Skin of body (tissue), 3 donors: ENCODE data around the gene RASA4. TPM values are rescaled to one million over a fixed set of nuclear protein-coding genes. Genes with fewer than 3 reads are reported as not detected.
"Not testable (repeated sequence)": the region's sequence is repeated elsewhere in the genome, so short reads cannot be mapped to it uniquely, and the experiment has no call there.

Experiments
- DNase-seq: peaks from one replicate; lab custom pipeline; 2025; lab: John Stamatoyannopoulos, UW
- small RNA-seq: library from RNA; depleted of rRNA; stranded (forward); fragments of <200 nt; gene quantifications from one replicate; pipeline ENCODE3, GENCODE V24; 2014; ENCODE audit warnings: low replicate concordance
- total RNA-seq: library from RNA; depleted of rRNA; stranded (reverse); fragments of >200 nt; gene quantifications from one replicate; pipeline ENCODE4 v1.2.3, GENCODE V29; 2014

The RASA4 gene
- total RNA-seq, 1 donor from 2014 or later: 26.5 TPM

- not testable (repeated sequence) for DNase-seq
Observed at GRCh38 chr7:102544372-102544771, 72.2 kb downstream of the RASA4 start.

- DNase-seq: not testable (repeated sequence)
Observed at GRCh38 chr7:102543596-102543995, 73.0 kb downstream of the RASA4 start, which contains the start of gene UPK3BL2. UPK3BL2 (minus strand) TSS chr7:102543696; CDS start chr7:102543636, 60 bp downstream.

GRCh38 chr7:102542771-102543170 is 73.8 kb downstream of the RASA4 start:
- DNase-seq: not testable (repeated sequence)

GRCh38 chr7:102542083-102542482 is 74.5 kb downstream of the RASA4 start:
- not testable (repeated sequence) for DNase-seq

- DNase-seq: not testable (repeated sequence)
Observed at GRCh38 chr7:102540604-102541003, 76.0 kb downstream of the RASA4 start.

GRCh38 chr7:102535062-102535615 is 81.4 kb downstream of the RASA4 start:
- not testable (repeated sequence) for DNase-seq

- DNase-seq: not testable (repeated sequence)
Observed at GRCh38 chr7:102532127-102532526, 84.4 kb downstream of the RASA4 start.

GRCh38 chr7:102531583-102531982 is 85.0 kb downstream of the RASA4 start:
- not testable (repeated sequence) for DNase-seq

- DNase-seq: not testable (repeated sequence)
Observed at GRCh38 chr7:102527822-102528793, 88.4 kb downstream of the RASA4 start.

GRCh38 chr7:102527182-102527581 is 89.4 kb downstream of the RASA4 start:
- DNase-seq: not testable (repeated sequence)

GRCh38 chr7:102524803-102525202 is 91.8 kb downstream of the RASA4 start:
- DNase-seq: not testable (repeated sequence)

Small RNA genes within 50 kb of the gene (small RNA-seq; reads per million reads assigned to genes)
- gene UPK3BL1: not detected

Other genes with a start within 250 kb of the RASA4 start
- gene PRKRIP1, start 220.4 kb downstream of the RASA4 start, total RNA-seq: 18.0 TPM
- 5.2 TPM for gene ORAI2, start 183.2 kb downstream of the RASA4 start, total RNA-seq
- 7.1 TPM for gene ALKBH4, start 151.9 kb downstream of the RASA4 start, total RNA-seq
- 8.0 TPM for gene LRWD1, start 151.8 kb downstream of the RASA4 start, total RNA-seq
- 12.4 TPM for gene POLR2J, start 137.8 kb downstream of the RASA4 start, total RNA-seq
- 6.7 TPM for gene RASA4B, start 99.0 kb downstream of the RASA4 start, total RNA-seq
- gene UPK3BL2, start 73.1 kb downstream of the RASA4 start, total RNA-seq: 16.2 TPM
- not detected for gene SPDYE2, start 65.5 kb downstream of the RASA4 start, total RNA-seq
- 27.6 TPM for gene POLR2J3, start 44.2 kb downstream of the RASA4 start, total RNA-seq
- 37.9 TPM for gene UPK3BL1, start 26.0 kb upstream of the RASA4 start, total RNA-seq
- not detected for gene SPDYE2B, start 33.6 kb upstream of the RASA4 start, total RNA-seq
- gene POLR2J2, start 54.9 kb upstream of the RASA4 start, total RNA-seq: 3.6 TPM
- gene FAM185A, start 132.2 kb upstream of the RASA4 start, total RNA-seq: 11.0 TPM